GM23338 (cell line): ENCODE data around the gene ANKRD6. TPM values are rescaled to one million over a fixed set of nuclear protein-coding genes. Genes with fewer than 3 reads are reported as not detected.

Experiments
- ATAC-seq: fragments of 200-7000 bp; cut with Tn5 transposase; 3 replicates; pipeline ENCODE4 v1.9.1; 2020
- DNase-seq: peaks from one replicate; pipeline ENCODE4 v3.0.0-alpha.2; 2015; ENCODE audit warnings: low spot score
- H2AFZ ChIP-seq: fragments of 200-600 bp; sonication (generic); 2 replicates; pipeline ENCODE4 v1.8.0; 2016; ENCODE audit warnings: antibody characterized with exemption, mild to moderate bottlenecking, moderate library complexity
- H3F3A ChIP-seq: fragments of 200-600 bp; sonication (generic); replicated peaks from 2 replicates; pipeline ENCODE4 v1.8.0; 2017; ENCODE audit warnings: antibody characterized with exemption, mixed run types, low read depth
- H3K27ac ChIP-seq: fragments of 200-600 bp; sonication (generic); 2 replicates; pipeline ENCODE4 v1.6.1; 2016; ENCODE audit warnings: low read depth
- H3K27me3 ChIP-seq: fragments of 200-600 bp; sonication (generic); 2 replicates; pipeline ENCODE4 v1.8.0; 2016; ENCODE audit warnings: mild to moderate bottlenecking, mixed run types, moderate library complexity; ENCODE audit not compliant: insufficient read depth
- H3K36me3 ChIP-seq: fragments of 200-600 bp; sonication (generic); 2 replicates; pipeline ENCODE4 v1.8.0; 2016; ENCODE audit warnings: mild to moderate bottlenecking; ENCODE audit not compliant: insufficient read depth
- H3K4me1 ChIP-seq: fragments of 200-600 bp; sonication (generic); 2 replicates; pipeline ENCODE4 v1.8.0; 2016; ENCODE audit warnings: mild to moderate bottlenecking, moderate library complexity; ENCODE audit not compliant: insufficient read depth
- H3K4me2 ChIP-seq: fragments of 200-600 bp; sonication (generic); 2 replicates; pipeline ENCODE4 v1.7.1; 2017; ENCODE audit warnings: mixed run types
- H3K4me3 ChIP-seq: fragments of 200-600 bp; sonication (generic); 2 replicates; pipeline ENCODE4 v1.6.1; 2016; ENCODE audit warnings: mixed run types
- H3K79me2 ChIP-seq: fragments of 200-600 bp; sonication (generic); replicated peaks from 2 replicates; pipeline ENCODE4 v1.8.0; 2017; ENCODE audit warnings: mild to moderate bottlenecking; ENCODE audit not compliant: insufficient read depth
- H3K9me2 ChIP-seq: fragments of 200-600 bp; sonication (generic); 2 replicates; pipeline ENCODE4 v1.8.0; 2017; ENCODE audit not compliant: insufficient read depth
- H4K20me1 ChIP-seq: fragments of 200-600 bp; sonication (generic); replicated peaks from 2 replicates; pipeline ENCODE4 v1.8.0; 2017; ENCODE audit warnings: mild to moderate bottlenecking; ENCODE audit not compliant: insufficient read depth
- H3K27ac Mint-ChIP-seq: 2 replicates; pipeline ENCODE4 v1.8.0; 2020; ENCODE audit warnings: inconsistent platforms, mild to moderate bottlenecking, moderate library complexity, mixed read lengths
- H3K27me3 Mint-ChIP-seq: 3 replicates; pipeline ENCODE4 v1.8.0; 2022; ENCODE audit warnings: low read depth, mild to moderate bottlenecking, moderate library complexity, mixed read lengths, inconsistent platforms; ENCODE audit not compliant: insufficient read depth, poor library complexity
- H3K36me3 Mint-ChIP-seq: 3 replicates; pipeline ENCODE4 v1.8.0; 2021; ENCODE audit warnings: low read depth, mild to moderate bottlenecking, inconsistent platforms, moderate library complexity, mixed read lengths
- H3K4me1 Mint-ChIP-seq: 3 replicates; pipeline ENCODE4 v1.8.0; 2020; ENCODE audit warnings: mild to moderate bottlenecking, inconsistent platforms, mixed read lengths
- H3K4me3 Mint-ChIP-seq: 3 replicates; pipeline ENCODE4 v1.8.0; 2021; ENCODE audit warnings: moderate library complexity, mild to moderate bottlenecking, inconsistent platforms, mixed read lengths
- H3K9me3 Mint-ChIP-seq: 3 replicates; pipeline ENCODE4 v1.8.0; 2020; ENCODE audit warnings: moderate library complexity, mild to moderate bottlenecking, inconsistent platforms, mixed read lengths
- CTCF ChIP-seq, 2 experiments: fragments of 200-600 bp in 1 of 2; sonication (generic) in 1 of 2; conservative IDR thresholded peaks; 2 replicates each; pipeline versions ENCODE4 v1.5.1 to v1.6.1; 2016 to 2017; ENCODE audit warnings: antibody characterized with exemption in 2 of 2, low read depth in 2 of 2, mild to moderate bottlenecking in 2 of 2, moderate library complexity in 1 of 2
- ETS1 ChIP-seq: IDR thresholded peaks from 2 replicates; pipeline ENCODE4 v1.6.1; 2016; ENCODE audit warnings: antibody characterized with exemption
- EZH2phosphoT487 ChIP-seq: fragments of 200-600 bp; sonication (generic); IDR thresholded peaks from one replicate; pipeline ENCODE4 v1.8.1; 2018; ENCODE audit warnings: antibody characterized with exemption; ENCODE audit not compliant: unreplicated experiment
- JUNB ChIP-seq: IDR thresholded peaks from one replicate; pipeline ENCODE4 v1.6.1; 2016; ENCODE audit warnings: antibody characterized with exemption; ENCODE audit not compliant: unreplicated experiment
- NANOG ChIP-seq: IDR thresholded peaks from 2 replicates; pipeline ENCODE4 v1.6.1; 2016; ENCODE audit warnings: antibody characterized with exemption, borderline replicate concordance
- POLR2AphosphoS5 ChIP-seq: IDR thresholded peaks from 2 replicates; pipeline ENCODE4 v1.6.1; 2016; ENCODE audit warnings: antibody characterized with exemption, low read depth
- REST ChIP-seq: IDR thresholded peaks from one replicate; pipeline ENCODE4 v1.6.1; 2018; ENCODE audit warnings: antibody characterized with exemption; ENCODE audit not compliant: unreplicated experiment
- STAT1 ChIP-seq: IDR thresholded peaks from one replicate; pipeline ENCODE4 v1.6.1; 2016; ENCODE audit warnings: antibody characterized with exemption; ENCODE audit not compliant: unreplicated experiment
- ZNF114 ChIP-seq: fragments of 250-450 bp; sonication (Bioruptor Pico); IDR thresholded peaks from 2 replicates; pipeline ENCODE4 v1.5.0; 2020; ENCODE audit warnings: mild to moderate bottlenecking, moderate library complexity
- ZNF462 ChIP-seq: fragments of 250-450 bp; sonication (Bioruptor Pico); IDR thresholded peaks from 2 replicates; pipeline ENCODE4 v1.5.0; 2020; ENCODE audit warnings: mild to moderate bottlenecking, moderate library complexity
- polyA plus RNA-seq: library from polyadenylated mRNA; unstranded; fragments of >200 nt; fragmentation: Nextera tagmentation; extraction: Ambion mirVana; gene quantifications from 2 replicates; pipeline ENCODE4 v1.2.1, GENCODE V29; 2016
- total RNA-seq: library from RNA; depleted of rRNA; stranded (reverse); fragments of >200 nt; shearing (Covaris generic); gene quantifications from 2 replicates; pipeline ENCODE4 v1.2.3, GENCODE V29; 2014

ANKRD6 gene
- total and polyA plus RNA-seq, 2 experiments from 2014 or later = 3.2 to 9.2 TPM

- TF ChIP-seq REST = no peak
- TF ChIP-seq CTCF (conservative IDR thresholded peaks at IDR 0.05; ENCODE audit: low read depth in 2 of 2) = no peak
- TF ChIP-seq POLR2AphosphoS5 = no peak
- TF ChIP-seq EZH2phosphoT487 = no peak
- no peak for TF ChIP-seq STAT1
- TF ChIP-seq NANOG = no peak
- TF ChIP-seq ETS1 = no peak
- TF ChIP-seq ZNF114 (CRISPR knock-in tag) = no peak
Observed at GRCh38 chr6:89409461-89410035, 23.4 kb upstream of the ANKRD6 start (continued).

- H2AFZ ChIP-seq = no peak overlapping the region
- DNase-seq (peak; percentile 85), ATAC-seq (peak; percentile 16)
- peaks cover 6% of the 10 kb centered on the region; the same call in 1 of the 2 replicates for H3F3A ChIP-seq
- peaks cover 37% of the 10 kb centered on the region for H3K27me3 ChIP-seq
- Mint-ChIP-seq H3K9me3 (no peaks in the 10 kb centered on the region), H3K36me3 (no peaks in the 10 kb centered on the region), H3K4me3 (peak overlapping the region; percentile 87), H3K27me3 (peaks cover 41% of the 10 kb centered on the region), H3K4me1 (peaks cover 51% of the 10 kb centered on the region), H3K27ac (no peak overlapping the region)
- H3K4me3 ChIP-seq = peak overlapping the region; percentile 90
- peak overlapping the region; percentile 26; the same call in 1 of the 2 replicates for H3K27ac ChIP-seq
- no peaks in the 10 kb centered on the region for H3K36me3 ChIP-seq
- H3K9me2 ChIP-seq = no peaks in the 10 kb centered on the region
- H3K79me2 ChIP-seq = peaks cover 33% of the 10 kb centered on the region
- H3K4me2 ChIP-seq = peak overlapping the region; percentile 80
- H3K4me1 ChIP-seq = peaks cover 50% of the 10 kb centered on the region
- no peaks in the 10 kb centered on the region; the same call in 1 of the 2 replicates for H4K20me1 ChIP-seq
- TF ChIP-seq POLR2AphosphoS5 (no peak), JUNB (no peak), ZNF462 (CRISPR knock-in tag) (no peak)
Observed at GRCh38 chr6:89410231-89410761, 22.7 kb upstream of the ANKRD6 start.
